HepG2 (cell line): ENCODE data around the gene INTS1. TPM values are rescaled to one million over a fixed set of nuclear protein-coding genes. Genes with fewer than 3 reads are reported as not detected.

Source experiments
- AHR ChIP-seq: IDR thresholded peaks from 2 replicates; pipeline ENCODE4 v1.6.1; 2018; ENCODE audit warnings: missing genetic modification reagents, missing compliant biosample characterization
- MXD4 ChIP-seq: IDR thresholded peaks from 2 replicates; pipeline ENCODE4 v1.6.1; 2016; ENCODE audit warnings: mild to moderate bottlenecking, missing biosample characterization, missing genetic modification reagents
- SIN3B ChIP-seq: fragments of 150-350 bp; IDR thresholded peaks from 2 replicates; pipeline ENCODE4 v1.6.1; 2014; ENCODE audit warnings: low read length
- TAF15 ChIP-seq: fragments of 200-400 bp; formaldehyde crosslinking; IDR thresholded peaks from one replicate; pipeline ENCODE4 v1.6.1; 2018; ENCODE audit warnings: mild to moderate bottlenecking, low read depth, low read length; ENCODE audit not compliant: poor library complexity, severe bottlenecking
- TMF1 ChIP-seq: sonication (generic); formaldehyde crosslinking; IDR thresholded peaks from 2 replicates; pipeline ENCODE4 v1.8.1; 2022; ENCODE audit warnings: low read depth, missing genetic modification reagents
- ZNF124 ChIP-seq: sonication (generic); formaldehyde crosslinking; IDR thresholded peaks from 2 replicates; pipeline ENCODE4 v1.4.0; 2020; ENCODE audit warnings: missing genetic modification reagents
- ZNF44 ChIP-seq: sonication (generic); formaldehyde crosslinking; IDR thresholded peaks from 2 replicates; pipeline ENCODE4 v1.5.1; 2020; ENCODE audit warnings: mild to moderate bottlenecking, missing genetic modification reagents
- polyA plus RNA-seq, 8 experiments: library from polyadenylated mRNA; depleted of rRNA in 3 of 8; stranded (reverse) in 7 of 8; unstranded in 1 of 8; fragments of >200 nt; fragmentation: Illumina TruSeq in 4 of 8; extraction: Trizol in 4 of 8; gene quantifications; 2 replicates each; pipeline versions ENCODE4 v1.2.1 to v1.2.3, GENCODE V29; 2011 to 2016; ENCODE audit warnings: low read depth in 4 of 8, missing spikeins in 1 of 8, mixed read lengths in 1 of 8; ENCODE audit not compliant: insufficient read depth in 1 of 8
- total RNA-seq, 5 experiments: library from RNA; depleted of rRNA; stranded (reverse); fragments of >200 nt; fragmentation: Illumina TruSeq; extraction: Trizol; gene quantifications; 2 replicates each; pipeline ENCODE4 v1.2.3, GENCODE V29; 2016; ENCODE audit warnings: low read depth in 1 of 5
- TF ChIP-seq, protein P1 (sequence below): sonication (generic); formaldehyde crosslinking; IDR thresholded peaks from 2 replicates; pipeline ENCODE4 v1.4.0; 2020; ENCODE audit warnings: missing genetic modification reagents, mild to moderate bottlenecking, borderline replicate concordance

Gene INTS1
- total and polyA plus RNA-seq, 2 of the 13 experiments (the other 11 are each of a cell fraction or from before 2014, with no cell fraction given), result 13.7 to 29.0 TPM

DNA sequence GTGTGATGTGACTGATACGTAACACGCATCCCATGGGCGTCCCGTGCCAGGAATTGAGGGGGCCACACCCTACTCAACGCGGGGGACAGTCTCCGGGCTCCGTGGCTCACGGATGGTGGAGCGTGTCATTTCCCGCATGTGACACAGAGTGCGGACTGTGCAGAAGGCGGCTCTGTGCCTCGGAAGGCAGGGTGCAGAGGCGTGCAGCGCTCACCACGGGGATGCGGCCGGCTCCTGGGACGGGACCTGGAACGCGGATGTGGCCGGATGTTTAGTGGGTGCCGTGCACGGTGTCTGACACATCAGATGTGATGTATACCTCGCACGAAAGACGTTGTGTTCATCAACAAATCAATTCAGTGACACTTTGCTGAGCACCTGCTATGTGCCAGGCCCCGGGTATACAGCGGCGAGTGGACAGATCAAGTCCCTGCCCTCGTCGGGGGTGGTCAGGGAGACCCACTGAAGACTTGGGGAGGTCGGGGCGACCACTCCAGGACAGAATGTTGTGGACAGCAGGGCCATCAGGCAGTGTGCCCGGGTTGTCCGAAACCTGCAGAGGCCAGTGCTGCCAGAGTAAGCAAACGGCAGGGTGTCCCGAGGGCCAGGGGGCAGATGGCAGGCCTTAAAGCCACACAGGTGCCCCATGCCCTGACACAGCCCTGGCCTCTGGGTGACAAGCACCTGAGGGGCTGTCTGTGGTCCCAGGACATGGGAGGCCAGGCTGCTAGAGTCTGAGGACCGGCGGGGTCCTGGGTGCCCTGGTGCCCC is 83.0 kb downstream of the INTS1 start (continued):
- TF ChIP-seq, protein P1, sequence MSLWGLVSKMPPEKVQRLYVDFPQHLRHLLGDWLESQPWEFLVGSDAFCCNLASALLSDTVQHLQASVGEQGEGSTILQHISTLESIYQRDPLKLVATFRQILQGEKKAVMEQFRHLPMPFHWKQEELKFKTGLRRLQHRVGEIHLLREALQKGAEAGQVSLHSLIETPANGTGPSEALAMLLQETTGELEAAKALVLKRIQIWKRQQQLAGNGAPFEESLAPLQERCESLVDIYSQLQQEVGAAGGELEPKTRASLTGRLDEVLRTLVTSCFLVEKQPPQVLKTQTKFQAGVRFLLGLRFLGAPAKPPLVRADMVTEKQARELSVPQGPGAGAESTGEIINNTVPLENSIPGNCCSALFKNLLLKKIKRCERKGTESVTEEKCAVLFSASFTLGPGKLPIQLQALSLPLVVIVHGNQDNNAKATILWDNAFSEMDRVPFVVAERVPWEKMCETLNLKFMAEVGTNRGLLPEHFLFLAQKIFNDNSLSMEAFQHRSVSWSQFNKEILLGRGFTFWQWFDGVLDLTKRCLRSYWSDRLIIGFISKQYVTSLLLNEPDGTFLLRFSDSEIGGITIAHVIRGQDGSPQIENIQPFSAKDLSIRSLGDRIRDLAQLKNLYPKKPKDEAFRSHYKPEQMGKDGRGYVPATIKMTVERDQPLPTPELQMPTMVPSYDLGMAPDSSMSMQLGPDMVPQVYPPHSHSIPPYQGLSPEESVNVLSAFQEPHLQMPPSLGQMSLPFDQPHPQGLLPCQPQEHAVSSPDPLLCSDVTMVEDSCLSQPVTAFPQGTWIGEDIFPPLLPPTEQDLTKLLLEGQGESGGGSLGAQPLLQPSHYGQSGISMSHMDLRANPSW (CRISPR knock-in tag), result no peak
- no peak for TF ChIP-seq TAF15
- no peak for TF ChIP-seq MXD4 (CRISPR knock-in tag)
- TF ChIP-seq ZNF124 (CRISPR knock-in tag), result no peak
- no peak for TF ChIP-seq SIN3B
- no peak for TF ChIP-seq AHR (CRISPR knock-in tag)
- no peak for TF ChIP-seq ZNF44 (CRISPR knock-in tag)
- TF ChIP-seq TMF1 (CRISPR knock-in tag), result no peak

Other genes with a start within 250 kb of the INTS1 start
- 1.8 and 5.8 TPM in 2 replicates for gene MICALL2, start 44.9 kb downstream of the INTS1 start, total RNA-seq (2016; rRNA removed; fragmentation: Illumina TruSeq; extraction: Trizol)
- 12.4 and 15.0 TPM in 2 replicates for gene MICALL2, start 44.9 kb downstream of the INTS1 start, polyA plus RNA-seq (2011; rRNA removed)
- gene MAFK, start 26.3 kb upstream of the INTS1 start, total RNA-seq (2016; rRNA removed; fragmentation: Illumina TruSeq; extraction: Trizol), result 9.2 and 10.4 TPM in 2 replicates
- 7.3 and 13.8 TPM in 2 replicates for gene MAFK, start 26.3 kb upstream of the INTS1 start, polyA plus RNA-seq (2011; rRNA removed)
- gene TMEM184A, start 51.8 kb upstream of the INTS1 start, total RNA-seq (2016; rRNA removed; fragmentation: Illumina TruSeq; extraction: Trizol), result 3.1 and 9.5 TPM in 2 replicates
- 20.4 and 33.1 TPM in 2 replicates for gene TMEM184A, start 51.8 kb upstream of the INTS1 start, polyA plus RNA-seq (2011; rRNA removed)
- gene PSMG3, start 65.6 kb upstream of the INTS1 start, total RNA-seq (2016; rRNA removed; fragmentation: Illumina TruSeq; extraction: Trizol), result 46.7 and 48.4 TPM in 2 replicates
- gene PSMG3, start 65.6 kb upstream of the INTS1 start, polyA plus RNA-seq (2011; rRNA removed), result 29.3 and 29.6 TPM in 2 replicates
- 0.13 and 0.18 TPM in 2 replicates for gene ELFN1, start 165.9 kb upstream of the INTS1 start, total RNA-seq (2016; rRNA removed; fragmentation: Illumina TruSeq; extraction: Trizol)
- 0.13 and 1.5 TPM in 2 replicates for gene ELFN1, start 165.9 kb upstream of the INTS1 start, polyA plus RNA-seq (2011; rRNA removed)